GM21381 (cell line): ENCODE results near the gene PSAT1.
"Not testable (repeated sequence)": the region's sequence is repeated elsewhere in the genome, so short reads cannot be mapped to it uniquely, and the experiment has no call there.

Experiments
- ATAC-seq: cut with Tn5 transposase; IDR thresholded peaks from one replicate; pipeline ENCODE4 v1.9.1; 2021; ENCODE audit warnings: mild to moderate bottlenecking, moderate library complexity; ENCODE audit not compliant: unreplicated experiment

Gene PSAT1

GRCh38 chr9:78296893-78297671 is at the start of gene PSAT1:
Gene PSAT1 (plus strand): TSS chr9:78297125. CDS start chr9:78297211, 86 bp downstream.
- ATAC-seq = peak; percentile 98

- ATAC-seq = no peak
These were observed 48.3 kb upstream of the PSAT1 start for GRCh38 chr9:78248635-78249034.

DNA sequence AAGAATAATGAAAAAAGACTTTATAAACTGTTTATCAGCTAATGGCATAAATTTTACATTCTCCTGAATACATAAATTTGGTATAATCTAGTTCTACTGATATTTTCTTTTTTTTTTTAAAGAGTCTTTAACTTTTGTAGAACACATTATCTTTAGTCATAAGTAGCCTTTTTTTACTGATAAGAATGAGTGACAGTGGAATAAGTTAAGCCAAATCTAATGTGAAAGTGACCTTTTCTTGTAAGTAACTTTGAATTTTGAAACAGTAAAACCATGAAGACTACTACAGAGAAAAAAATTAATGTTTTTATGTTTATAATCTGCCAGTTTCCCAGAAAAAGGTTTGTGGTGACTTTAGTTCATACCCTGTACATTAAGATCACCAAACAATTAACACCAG is 47.4 kb upstream of the PSAT1 start:
- no peak for ATAC-seq

DNA sequence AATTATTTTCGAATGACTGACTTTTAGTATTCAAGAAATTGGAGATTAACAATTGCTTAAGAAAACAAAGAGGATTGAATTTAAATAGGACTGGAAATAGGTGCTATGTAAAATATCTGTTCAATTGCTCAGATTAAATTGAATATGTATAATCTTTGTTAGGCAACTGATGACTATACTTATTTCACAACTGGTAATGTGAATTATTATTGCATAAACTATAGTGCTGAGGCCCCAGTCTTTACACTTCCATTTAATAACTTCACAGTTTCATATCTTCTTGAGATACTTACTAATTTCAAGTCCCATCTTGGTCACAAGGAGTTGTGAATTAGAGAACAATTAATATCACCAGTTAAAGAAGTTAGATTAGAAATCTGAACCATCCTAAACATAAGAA is 44.3 kb upstream of the PSAT1 start:
- ATAC-seq = no peak

GRCh38 chr9:78253285-78253684 is 43.6 kb upstream of the PSAT1 start:
- ATAC-seq = no peak

DNA sequence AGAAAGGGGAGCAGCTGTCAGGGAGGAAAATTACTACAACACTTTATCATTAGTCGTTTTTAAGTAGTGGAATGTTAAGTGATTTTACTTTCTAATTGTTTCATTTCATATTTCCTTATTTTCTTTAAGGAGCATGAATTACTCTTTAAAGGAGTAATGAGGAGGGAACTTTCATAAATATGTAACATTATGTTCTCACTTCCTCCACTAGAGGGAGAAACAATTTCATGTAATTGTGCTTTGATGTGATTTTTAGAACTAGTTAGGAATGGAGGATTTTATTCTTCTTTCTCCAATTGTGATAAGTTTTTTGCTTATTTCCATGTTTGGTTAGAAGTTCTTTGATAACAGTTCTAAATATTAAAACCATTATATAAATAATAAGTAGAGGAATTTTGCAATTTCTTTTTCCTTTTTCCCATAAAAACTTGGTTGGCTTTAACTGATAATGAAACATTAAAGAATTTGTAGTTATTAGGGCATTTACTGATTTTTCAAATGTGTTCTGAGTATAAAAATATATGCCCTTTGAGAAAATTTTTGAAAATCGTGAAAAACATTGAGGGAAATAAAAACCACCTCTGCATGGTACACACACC is 35.4 kb upstream of the PSAT1 start:
- ATAC-seq = no peak

DNA sequence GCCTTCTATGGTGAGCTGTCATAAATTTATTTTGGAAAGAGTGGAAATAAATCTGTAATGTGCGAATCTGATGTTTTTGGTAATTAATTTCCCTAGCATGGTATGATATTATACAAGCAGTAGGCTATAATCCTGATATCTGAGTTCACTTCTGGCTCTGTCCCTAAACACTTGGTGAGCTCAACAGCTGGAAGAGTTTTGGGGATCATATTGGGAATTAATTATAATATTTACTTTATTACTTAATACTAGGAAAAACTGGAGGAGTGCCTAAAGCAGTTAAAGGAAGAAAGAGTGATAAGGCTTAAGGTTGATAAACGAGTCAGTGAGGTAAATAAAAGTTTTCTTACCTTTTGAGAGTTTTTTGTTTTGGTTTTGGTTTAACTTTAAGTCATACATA is 34.3 kb upstream of the PSAT1 start:
- ATAC-seq = no peak

GRCh38 chr9:78267889-78268288 is 29.0 kb upstream of the PSAT1 start:
- ATAC-seq = no peak

GRCh38 chr9:78269784-78270183 is 27.1 kb upstream of the PSAT1 start:
- ATAC-seq = no peak

- ATAC-seq = no peak
These were observed 24.6 kb upstream of the PSAT1 start for GRCh38 chr9:78272307-78272706.

DNA sequence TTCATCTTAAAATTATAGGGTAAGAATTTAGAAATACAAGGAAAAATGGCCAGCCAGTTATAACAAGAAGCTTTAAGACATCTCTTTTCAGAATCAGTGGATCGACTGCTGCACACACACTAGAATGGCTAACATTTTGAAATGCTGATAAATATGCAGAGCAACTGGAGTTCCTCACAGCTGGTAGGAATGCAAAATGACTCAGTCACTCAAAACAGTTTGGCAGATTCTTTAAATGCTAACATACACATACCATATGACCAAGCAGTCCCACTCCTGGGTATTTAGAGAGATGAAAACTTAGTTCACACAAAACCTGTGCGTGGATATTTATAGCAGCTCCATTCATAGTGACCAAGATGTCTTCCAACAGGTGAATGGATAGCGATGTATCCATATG is 23.2 kb upstream of the PSAT1 start:
- no peak for ATAC-seq

DNA sequence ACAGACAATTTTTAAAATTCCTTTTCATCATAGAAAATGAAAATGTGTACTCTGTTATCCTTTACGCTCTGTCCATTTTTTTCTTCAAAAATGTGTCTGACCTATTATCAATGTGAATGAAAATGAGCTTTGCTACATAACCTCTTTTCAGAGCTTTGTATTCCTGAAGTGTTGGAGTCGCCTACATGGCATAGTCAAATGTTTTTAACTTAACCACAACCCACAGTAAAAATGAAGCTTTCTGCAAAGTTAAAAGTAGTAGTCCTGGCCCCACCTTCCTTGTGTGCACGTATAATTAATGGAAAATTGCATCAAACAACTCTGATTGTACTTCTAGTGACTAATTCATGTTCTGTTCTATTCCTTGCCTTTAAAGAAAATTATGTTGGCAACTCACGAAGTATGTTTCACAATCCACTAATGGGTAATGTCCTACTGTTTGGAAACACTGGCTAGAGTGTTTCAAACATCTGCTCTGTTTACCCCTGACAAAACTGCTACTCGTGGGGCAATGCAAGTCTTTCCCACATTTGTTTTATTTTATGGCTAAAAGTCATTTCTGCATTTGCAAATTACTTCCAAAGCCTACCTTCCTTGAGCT is 18.6 kb upstream of the PSAT1 start:
- no peak for ATAC-seq

DNA sequence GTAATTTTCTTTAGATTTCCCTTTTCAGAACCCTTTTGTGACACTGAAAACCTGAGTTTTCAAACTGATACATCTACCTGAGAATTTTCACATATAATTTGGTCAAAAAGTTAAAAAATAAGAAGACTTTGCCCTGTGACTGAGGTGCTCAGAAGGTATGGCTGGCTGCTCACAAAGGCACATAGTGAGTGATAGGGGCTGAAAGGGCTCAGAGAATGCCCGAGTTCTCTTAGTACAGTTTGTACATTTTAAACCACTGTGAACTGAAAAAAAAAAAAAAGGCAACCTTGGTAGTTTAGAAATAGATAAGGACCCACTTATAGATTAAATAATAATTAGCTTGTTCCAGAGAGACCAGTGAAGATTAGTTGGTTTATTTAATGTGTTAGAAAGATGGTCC is 18.1 kb upstream of the PSAT1 start:
- no peak for ATAC-seq

DNA sequence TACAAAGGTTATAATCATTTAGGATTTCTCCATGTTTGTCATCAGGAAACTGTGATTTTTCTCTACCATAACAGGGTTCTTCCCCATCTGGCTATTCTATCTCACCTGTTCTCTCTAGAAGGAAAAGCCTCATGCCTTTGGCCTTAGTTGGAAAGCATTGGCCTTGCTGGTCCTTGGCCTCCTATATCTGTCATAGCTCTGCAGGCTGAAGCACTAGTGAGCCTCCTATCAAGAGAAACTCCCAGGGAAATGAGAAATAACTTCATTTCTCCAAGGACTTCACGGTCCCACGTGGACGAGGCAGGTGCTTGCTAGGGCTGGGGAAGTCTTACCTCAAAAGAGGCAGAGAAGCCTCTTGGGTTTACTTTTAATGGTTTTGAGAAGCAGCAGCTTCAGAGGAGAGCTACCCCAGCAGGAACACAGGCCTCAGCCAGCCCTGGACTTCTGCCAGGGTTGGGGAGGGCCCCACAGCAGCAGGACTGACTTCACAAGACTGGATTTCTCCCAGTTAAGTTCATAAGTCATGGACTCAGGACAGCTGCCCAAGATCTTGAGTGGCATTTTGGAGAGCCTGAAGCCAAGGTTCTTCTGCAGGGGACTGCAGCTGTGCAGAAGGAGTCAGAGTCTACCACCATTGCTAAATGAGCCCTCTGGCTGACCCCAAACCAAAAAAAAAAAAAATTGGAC is 15.8 kb upstream of the PSAT1 start:
- ATAC-seq = no peak

DNA sequence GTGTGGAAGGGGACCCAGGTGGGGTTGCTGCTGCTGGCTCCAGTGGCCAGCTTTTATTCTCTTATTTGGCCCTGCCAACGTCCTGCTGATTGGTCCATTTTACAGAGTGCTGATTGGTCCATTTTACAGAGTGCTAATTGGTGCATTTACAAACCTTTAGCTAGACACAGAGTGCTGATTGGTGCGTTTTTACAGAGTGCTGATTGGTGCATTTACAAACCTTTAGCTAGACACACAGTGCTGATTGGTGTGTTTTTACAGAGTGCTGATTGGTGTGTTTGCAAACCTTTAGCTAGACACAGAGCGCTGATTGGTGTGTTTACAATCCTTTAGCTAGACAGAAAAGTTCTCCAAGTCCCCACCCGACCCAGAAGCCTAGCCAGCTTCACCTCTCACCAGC is 12.7 kb upstream of the PSAT1 start:
- not testable (repeated sequence) for ATAC-seq

GRCh38 chr9:78286125-78286524 is 10.8 kb upstream of the PSAT1 start:
- ATAC-seq = no peak

DNA sequence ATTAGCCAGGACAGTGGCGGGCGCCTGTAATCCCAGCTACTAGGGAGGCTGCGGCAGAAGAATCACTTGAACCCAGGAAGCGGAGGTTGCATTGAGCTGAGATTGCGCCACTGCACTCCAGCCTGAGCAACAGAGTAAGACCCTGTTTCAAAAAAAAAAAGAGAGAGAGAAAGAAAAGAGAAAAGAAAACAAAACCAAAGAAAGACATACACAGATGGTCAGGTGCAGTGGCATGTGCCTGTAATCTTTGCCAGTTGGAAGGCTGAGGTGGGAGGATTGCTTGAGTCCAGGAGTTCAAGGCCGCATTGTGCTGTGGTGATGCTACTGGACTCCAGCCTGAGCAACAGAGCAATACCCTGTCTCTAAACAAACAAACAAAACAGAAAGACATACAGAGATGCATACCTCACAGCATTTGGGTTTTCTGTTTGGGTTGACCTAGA is 10.0 kb upstream of the PSAT1 start:
- ATAC-seq = no peak

DNA sequence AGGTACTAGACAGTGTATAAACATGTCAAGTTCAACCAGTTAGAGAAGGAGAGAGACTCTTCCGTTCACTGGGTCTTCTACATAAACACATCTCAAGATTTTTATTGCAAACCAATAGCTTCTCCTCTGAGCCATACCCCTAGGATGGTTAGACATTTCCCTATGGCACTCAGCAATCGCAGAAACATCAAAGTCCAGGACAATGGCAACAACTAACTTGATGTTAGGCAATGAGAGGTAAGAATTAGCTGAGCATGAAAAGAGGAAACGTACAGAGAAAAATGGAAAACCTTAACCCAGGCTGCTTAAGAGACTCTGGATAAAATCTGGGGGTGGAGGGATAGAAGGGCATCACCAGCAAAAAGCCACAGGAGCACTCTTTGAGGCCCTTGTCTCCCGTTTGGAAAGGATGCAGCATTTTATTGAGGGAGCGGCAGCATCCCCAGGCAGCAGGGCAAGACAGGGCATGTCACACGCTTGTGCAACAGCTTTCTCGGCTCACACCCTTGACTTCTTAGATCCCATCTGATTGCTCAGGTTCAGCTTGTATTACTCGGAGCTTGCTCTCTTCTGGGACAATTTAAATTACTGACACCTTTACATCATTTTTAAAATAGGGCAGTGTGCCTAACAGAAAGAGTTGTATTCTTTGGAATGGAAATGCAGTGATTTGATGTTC is 8.6 kb upstream of the PSAT1 start:
- ATAC-seq = no peak

GRCh38 chr9:78289474-78289873 is 7.5 kb upstream of the PSAT1 start:
- no peak for ATAC-seq

DNA sequence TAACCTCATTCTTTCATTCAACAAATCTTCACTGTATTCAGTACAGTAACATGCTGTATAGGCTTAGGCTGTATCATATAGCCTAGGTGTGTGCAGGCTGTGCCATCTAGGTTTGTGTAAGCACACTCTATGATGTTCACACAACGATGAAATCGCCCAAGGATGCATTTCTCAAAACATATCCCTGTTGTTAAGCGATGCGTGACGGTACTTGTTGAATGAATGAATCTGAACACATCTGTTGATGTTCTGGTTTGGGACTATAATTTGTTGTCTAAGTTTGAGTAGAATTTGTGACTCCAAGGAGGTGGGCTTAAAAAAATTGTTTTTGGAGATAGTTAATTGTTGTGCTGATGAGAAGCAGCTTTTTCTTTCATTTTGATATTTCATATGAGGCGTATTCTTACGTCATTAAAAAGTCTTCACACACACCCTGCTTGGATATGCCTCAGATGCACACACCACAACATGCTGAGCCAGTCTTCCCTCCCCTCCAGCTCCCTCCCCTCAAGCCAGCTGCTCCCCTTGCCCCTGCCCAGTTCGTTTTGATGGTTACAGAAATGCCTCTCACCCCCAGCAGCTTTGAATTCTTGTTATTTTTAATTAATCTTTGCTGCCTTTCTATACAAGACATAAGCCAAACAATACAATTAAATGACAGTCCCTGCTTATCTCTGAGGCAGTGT is 5.5 kb upstream of the PSAT1 start:
- no peak for ATAC-seq

DNA sequence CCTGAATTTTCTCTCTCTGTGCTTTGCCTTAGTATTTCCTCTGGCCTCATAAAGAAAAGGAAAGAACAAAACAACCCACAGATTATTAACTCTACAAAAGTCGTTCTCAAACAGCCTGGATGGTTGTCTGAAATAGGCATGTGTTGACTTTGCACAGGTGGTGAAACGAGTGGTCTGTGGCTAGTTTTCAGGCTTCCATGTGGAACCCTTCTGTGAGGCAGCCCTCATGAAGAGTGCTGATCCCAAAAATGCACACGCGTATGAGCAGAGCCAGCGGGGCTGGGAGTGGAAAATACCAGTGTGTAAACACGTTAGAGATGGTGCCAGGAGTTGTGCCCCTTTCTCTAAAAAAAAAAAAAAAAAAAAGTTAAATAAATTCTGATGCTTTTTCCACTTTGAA is 4.9 kb upstream of the PSAT1 start:
- no peak for ATAC-seq
